ENCODE results near the gene SAG. TPM values are rescaled to one million over a fixed set of nuclear protein-coding genes. Genes with fewer than 3 reads are reported as not detected.

Gene SAG
- total and polyA plus RNA-seq, 12 donors = 0.06 to 0.20 TPM; not detected in 10

GRCh38 chr2:233261819-233262555 is 45.6 kb upstream of the SAG start:
- Histone ChIP-seq H3K4me3 (no peak overlapping the region), H3K27ac (no peak overlapping the region), H3K4me1 (replicated peaks in 1 of 2) (no peaks in the 10 kb centered on the region), H3K27me3 (no peaks in the 10 kb centered on the region), H3K36me3 (replicated peaks in 1 of 2) (peaks cover 0 to 99% of the 10 kb centered on the region in 2 donors), H3K9me3 (replicated peaks in 1 of 3) (no peaks in the 10 kb centered on the region)
- intact Hi-C loops (cut with DNase I) = no loop called here
- DNase-seq = no peak
- TF ChIP-seq CTCF (IDR thresholded peaks at IDR 0.05) = no peak
- WGBS, 4 donors = 91 to 92% (median 92%) methylated on average over 9 of the region's 9 CpGs

- DNase-seq = no peak
- Histone ChIP-seq H3K9me3 (replicated peaks in 1 of 3) (no peaks in the 10 kb centered on the region), H3K27ac (no peak overlapping the region), H3K27me3 (no peaks in the 10 kb centered on the region), H3K36me3 (replicated peaks in 1 of 2) (peaks cover 0 to 96% of the 10 kb centered on the region in 2 donors), H3K4me1 (replicated peaks in 1 of 2) (no peaks in the 10 kb centered on the region), H3K4me3 (no peak overlapping the region)
- TF ChIP-seq CTCF (IDR thresholded peaks at IDR 0.05) (no peak), POLR2A (IDR thresholded peaks at IDR 0.05) (no peak)
- WGBS, 4 donors = 80 to 95% (median 94%) methylated on average over 5 of the region's 5 CpGs
- intact Hi-C loops (cut with DNase I) = no loop called here
Measured at GRCh38 chr2:233262562-233262961, 45.1 kb upstream of the SAG start.

GRCh38 chr2:233263045-233263570 is 44.5 kb upstream of the SAG start:
- no peak for TF ChIP-seq CTCF (IDR thresholded peaks at IDR 0.05)
- TF ChIP-seq POLR2A (IDR thresholded peaks at IDR 0.05) = no peak
- peaks cover 0 to 95% of the 10 kb centered on the region in 2 donors for H3K36me3 ChIP-seq (replicated peaks in 1 of 2)
- H3K4me3 ChIP-seq = no peak overlapping the region
- H3K27me3 ChIP-seq = no peaks in the 10 kb centered on the region
- no peaks in the 10 kb centered on the region for H3K9me3 ChIP-seq (replicated peaks in 1 of 3)
- 85 to 96% (median 91%) methylated on average over 6 of the region's 6 CpGs for WGBS, 4 donors
- intact Hi-C loops (cut with DNase I) = no loop called here
- H3K4me1 ChIP-seq (replicated peaks in 1 of 2) = no peaks in the 10 kb centered on the region
- H3K27ac ChIP-seq = no peak overlapping the region
- DNase-seq = no peak

GRCh38 chr2:233264667-233265066 is 42.9 kb upstream of the SAG start:
- intact Hi-C loops (cut with DNase I) = no loop called here
- H3K27ac ChIP-seq = no peak overlapping the region
- no peak for DNase-seq
- WGBS, 4 donors = 76 to 95% (median 84%) methylated on average over 8 of the region's 8 CpGs
- TF ChIP-seq POLR2A (IDR thresholded peaks at IDR 0.05) (no peak), CTCF (IDR thresholded peaks at IDR 0.05) (no peak)
- H3K9me3 ChIP-seq (replicated peaks in 1 of 3) = no peaks in the 10 kb centered on the region
- H3K4me3 ChIP-seq = no peak overlapping the region
- H3K27me3 ChIP-seq = no peaks in the 10 kb centered on the region
- H3K36me3 ChIP-seq (replicated peaks in 1 of 2) = peaks cover 0 to 79% of the 10 kb centered on the region in 2 donors
- no peaks in the 10 kb centered on the region for H3K4me1 ChIP-seq (replicated peaks in 1 of 2)

Measured in adrenal gland (tissue), 12 donors.